ENCODE data around the gene HECW1. TPM values are rescaled to one million over a fixed set of nuclear protein-coding genes. Genes with fewer than 3 reads are reported as not detected.
"Not testable (repeated sequence)": the region's sequence is repeated elsewhere in the genome, so short reads cannot be mapped to it uniquely, and the experiment has no call there.

The HECW1 gene
- total RNA-seq (2014; rRNA removed; shearing (Covaris generic)), result 6.7 and 15.6 TPM in 2 replicates

DNA sequence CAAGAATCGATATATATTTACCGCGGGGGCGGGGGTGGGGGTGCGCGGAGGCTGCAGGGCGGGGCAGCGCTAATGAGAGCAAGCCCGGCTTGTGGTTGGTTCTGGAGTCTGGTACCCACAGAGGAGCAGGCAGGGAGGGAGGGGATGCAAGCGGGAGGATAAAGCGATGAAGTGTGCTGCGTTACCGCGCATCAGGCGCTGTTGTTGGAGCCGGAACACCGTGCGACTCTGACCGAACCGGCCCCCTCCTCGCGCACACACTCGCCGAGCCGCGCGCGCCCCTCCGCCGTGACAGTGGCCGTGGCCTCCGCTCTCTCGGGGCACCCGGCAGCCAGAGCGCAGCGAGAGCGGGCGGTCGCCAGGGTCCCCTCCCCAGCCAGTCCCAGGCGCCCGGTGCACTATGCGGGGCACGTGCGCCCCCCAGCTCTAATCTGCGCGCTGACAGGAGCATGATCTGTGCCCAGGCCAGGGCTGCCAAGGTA is at the start of gene HECW1:
Gene HECW1, plus strand, starts transcription at position 189 of the 482 bp plus-strand sequence. CDS start 131,259 bp downstream, outside the sequence.
- DNase-seq (ENCODE audit: low read depth), result no peak

DNA sequence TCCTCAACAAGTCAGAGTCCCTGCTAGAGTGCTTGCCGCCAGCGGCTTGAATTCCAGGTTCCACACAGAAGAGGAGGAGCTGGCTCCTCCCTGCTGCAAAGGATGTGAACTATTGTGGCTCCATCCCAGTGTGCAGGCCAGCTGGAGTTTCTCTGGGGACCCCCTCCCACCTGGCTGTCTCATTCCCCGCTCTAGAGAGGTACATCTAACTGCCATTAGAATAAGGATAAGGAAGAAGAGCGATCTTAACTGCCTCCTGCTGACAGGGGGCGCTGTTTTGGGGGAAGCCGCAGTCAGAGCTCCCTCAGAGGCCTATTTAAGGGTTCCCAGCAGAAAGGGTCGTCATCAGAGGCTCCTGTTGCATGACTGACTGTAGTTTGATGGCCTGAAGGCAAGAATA is 40.8 kb upstream of the HECW1 start:
- peak; percentile 4 for DNase-seq (ENCODE audit: low read depth)

DNA sequence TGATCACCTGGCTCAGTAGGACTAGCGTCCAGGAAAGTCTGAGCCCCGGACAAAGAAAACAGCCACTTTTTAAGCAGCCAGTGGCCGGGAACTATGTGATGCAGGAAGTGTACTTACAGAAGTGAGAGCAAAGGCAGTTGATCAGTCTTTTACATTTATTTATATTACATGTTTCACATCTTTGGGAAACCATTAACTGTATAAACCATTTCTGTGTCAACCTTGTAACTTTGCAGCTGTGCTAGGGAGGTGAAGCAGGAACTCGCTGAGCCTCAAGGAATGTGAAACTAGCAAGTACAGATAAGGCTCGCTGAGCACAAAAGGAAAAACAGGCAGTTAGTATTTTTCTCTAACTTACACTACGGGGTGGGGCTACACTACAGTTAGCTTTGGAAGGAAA is 39.9 kb upstream of the HECW1 start:
- no peak for DNase-seq (ENCODE audit: low read depth)

DNA sequence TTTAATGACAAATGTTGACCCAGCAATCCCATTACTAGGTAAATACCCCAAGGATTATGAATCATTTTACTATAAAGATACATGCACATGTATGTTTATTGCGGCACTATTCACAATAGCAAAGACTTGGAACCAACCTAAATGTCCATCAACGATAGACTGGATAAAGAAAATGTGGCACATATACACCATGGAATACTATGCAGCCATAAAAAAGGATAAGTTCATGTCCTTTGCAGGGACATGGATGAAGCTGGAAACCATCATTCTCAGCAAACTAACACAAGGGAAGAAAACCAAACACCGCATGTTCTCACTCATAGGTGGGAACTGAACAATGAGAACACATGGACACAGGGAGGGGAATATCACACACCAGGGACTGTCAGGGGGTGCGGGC is 38.6 kb upstream of the HECW1 start:
- DNase-seq (ENCODE audit: low read depth), result not testable (repeated sequence)

DNA sequence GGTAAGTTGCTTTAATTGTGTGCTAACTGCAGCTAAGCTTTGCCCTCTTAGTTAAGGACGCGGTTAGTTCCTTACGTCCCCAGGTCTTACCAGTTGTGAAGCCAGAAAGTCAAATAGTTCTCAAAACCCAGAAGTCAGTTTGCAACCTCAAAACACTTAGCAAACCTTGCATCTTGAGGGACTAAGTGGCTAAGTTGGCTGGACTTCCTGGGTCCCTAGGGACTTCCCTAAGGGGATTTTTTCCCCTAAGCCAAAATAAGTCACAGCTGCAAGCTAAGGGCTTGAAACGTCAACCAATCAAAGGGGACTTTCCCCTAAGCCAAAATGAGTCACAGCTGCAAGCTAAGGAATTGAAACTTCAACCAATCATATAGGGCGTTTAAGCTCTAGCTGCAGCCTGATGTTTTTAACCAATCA is 36.2 kb upstream of the HECW1 start:
- DNase-seq (ENCODE audit: low read depth), result peak; percentile 39

DNA sequence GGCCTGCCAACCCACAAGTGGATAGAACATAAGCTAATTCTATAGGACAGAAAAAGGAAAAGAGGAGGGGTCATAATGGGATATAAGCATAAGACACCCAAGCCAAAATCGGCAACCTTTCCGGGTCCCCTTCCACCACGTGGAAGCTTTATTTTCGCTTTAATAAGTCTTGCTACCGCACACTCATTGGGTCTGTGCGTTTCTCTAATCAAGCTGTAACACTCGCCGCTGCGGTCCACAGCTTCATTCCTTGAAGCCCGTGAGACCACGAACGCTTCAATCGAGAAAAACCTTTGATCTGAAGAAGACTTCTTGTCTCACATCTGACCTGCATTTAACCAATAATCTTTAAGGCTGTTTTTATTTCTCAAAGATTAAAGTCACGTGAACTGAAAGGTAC is 35.8 kb upstream of the HECW1 start:
- peak; percentile 7 for DNase-seq (ENCODE audit: low read depth)

DNA sequence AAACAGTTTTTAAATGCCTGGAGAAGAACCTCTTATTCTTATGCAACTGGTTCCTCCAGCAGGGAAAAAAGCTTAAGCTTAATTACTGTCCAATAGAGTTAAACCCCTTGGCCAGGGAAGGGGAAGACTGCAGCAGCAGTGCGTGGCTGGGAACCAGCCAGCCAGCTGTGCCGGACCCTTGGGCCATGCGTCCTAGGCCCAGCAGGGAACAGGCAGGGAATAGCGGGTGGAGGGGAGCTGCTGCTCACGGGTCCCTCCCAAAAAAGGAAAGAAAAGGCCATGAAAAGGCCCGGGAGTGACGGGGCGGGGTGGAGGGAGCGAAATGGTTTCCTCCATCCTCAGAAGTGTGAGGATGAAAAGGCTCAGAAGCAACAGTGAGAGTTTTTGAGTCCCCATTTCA is 35.2 kb upstream of the HECW1 start:
- no peak for DNase-seq (ENCODE audit: low read depth)

DNA sequence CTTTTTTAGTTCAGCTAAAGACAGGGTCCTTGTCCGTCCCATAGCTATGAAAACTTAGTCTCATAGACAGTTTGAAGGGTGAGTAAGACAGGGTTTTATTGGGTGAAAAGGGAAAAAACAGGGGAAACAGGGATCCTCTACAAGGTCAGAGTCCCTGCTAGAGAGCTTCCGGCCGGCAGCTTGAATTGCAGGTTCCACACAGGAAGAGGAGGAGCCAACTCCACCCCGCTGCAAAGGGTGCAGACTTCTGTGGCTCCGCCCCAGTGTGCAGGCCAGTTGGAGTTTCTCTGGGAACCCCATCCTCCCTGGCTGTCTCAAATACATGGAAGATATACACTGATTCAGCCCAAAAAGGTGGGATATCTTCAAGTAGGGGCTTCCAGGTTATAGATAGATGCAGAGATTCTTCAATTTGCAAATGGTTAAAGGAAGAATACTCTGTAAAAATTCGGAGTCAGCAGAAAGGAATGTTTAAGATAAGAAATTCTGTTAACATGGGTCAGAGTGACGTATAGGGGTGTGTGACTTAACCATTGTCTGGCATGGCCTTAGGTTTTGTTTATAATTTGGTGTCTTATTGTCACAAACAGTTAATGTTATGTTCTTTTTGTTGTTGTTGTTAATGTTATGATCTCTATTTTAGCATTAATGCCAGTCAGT is 34.6 kb upstream of the HECW1 start:
- peak; percentile 48 for DNase-seq (ENCODE audit: low read depth)

DNA sequence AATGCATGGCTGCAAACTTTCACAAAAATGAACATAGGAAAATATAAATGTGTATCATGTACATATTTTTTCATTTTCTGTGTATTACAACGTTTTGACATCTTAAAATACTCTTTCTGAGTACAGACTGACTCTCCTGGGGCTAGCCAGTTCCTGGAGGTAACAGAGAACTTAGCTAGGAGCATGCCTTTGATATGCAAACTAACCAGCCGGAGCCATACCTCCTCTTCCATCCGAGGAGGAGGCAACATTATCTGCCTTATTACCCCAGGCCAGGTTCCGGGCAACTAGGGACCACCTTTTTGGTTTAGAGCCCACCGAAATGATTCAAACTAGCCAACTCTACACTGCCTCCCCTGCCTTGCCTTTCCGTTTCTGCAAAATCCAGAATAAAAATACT is 33.7 kb upstream of the HECW1 start:
- DNase-seq (ENCODE audit: low read depth), result no peak

DNA sequence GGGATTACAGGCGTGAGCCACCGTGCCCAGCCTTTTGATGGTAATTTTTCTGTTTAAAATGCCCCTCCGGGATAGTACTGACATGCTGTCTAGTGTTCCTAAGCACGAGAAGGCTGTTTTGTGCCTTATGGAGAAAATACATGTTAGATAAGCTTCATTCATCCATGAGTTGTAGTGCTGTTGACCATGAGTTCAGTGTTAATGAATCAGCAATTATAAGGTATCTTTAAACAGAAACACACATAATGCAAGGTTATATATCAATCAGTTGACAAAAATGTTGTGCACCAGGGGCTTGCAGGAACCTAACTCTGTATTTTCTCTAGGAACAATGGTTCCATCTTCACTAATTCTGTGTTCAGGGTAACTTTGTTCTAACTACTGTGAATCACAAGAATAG is 30.8 kb upstream of the HECW1 start:
- no peak for DNase-seq (ENCODE audit: low read depth)

DNA sequence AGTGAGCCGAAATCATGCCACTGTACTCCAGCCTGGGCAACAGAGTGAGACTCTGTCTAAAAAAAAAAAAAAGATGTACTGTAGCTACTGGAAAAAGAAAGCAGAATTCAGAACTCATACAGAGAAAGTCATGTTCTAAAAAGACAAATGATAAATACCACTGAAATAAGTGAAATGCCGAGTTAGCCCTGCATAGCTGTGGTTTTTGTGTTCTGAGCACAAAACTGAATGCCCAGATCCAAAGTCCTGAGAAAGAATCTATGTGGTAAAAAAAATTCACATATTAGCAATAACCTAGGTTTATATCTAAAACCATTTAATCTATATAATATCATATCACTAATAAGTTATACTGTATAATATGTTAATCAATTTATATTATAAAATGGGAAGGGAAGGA is 29.3 kb upstream of the HECW1 start:
- no peak for DNase-seq (ENCODE audit: low read depth)

DNA sequence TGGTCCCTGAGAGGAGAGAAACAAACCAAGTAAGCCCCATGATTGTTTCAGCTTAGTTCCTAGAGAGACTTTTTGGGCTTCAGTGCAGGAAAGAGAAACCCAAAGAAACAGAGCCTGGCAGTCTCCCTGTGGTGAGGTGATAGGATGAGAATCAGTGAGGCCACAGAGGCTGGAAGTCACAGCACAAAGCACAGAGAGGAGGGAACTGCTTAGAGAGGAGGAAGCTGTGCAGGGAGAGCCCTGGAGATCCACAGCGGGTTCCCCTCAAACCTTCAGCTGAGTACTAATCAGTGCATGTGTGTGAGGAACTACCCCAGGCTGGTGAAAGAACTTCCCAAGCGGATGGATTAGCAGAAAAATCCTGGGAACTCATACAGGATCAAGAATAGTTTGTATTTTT is 27.4 kb upstream of the HECW1 start:
- DNase-seq (ENCODE audit: low read depth), result no peak

DNA sequence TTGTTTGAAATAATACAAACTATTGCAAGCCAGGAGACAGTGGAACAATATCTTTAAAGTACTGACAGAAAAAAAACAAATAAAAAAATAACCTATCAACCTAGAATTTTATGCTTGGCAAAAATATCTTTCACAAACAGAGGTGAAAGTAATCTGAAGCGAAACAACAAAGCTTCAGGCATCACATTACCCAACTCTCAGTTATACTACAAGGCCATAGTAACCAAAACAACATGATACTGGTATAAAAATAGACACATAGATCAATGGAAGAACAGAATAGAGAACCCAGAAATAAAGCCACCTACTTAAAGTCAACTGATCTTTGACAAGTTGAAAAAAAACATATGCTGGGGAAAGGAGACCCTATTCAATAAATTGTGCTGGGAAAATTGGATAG is 26.5 kb upstream of the HECW1 start:
- DNase-seq (ENCODE audit: low read depth), result no peak

DNA sequence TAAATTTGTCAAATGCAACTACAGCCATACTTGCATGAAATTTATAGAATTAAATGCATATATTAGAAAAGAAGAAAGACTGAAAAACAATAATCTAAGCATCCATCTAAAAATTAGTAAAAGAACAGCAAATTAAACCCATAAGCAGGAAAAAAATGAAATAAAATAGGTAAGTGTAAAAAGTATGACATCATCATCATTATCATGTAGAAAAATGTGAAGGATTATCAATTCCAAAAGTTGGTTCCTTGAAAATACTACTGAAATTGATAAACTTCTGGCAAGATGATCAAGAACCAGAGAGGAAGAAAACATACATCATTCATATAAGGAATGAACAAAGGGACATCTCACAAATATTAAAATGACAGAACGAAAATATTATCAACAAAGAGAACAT is 19.6 kb upstream of the HECW1 start:
- DNase-seq (ENCODE audit: low read depth), result no peak

DNA sequence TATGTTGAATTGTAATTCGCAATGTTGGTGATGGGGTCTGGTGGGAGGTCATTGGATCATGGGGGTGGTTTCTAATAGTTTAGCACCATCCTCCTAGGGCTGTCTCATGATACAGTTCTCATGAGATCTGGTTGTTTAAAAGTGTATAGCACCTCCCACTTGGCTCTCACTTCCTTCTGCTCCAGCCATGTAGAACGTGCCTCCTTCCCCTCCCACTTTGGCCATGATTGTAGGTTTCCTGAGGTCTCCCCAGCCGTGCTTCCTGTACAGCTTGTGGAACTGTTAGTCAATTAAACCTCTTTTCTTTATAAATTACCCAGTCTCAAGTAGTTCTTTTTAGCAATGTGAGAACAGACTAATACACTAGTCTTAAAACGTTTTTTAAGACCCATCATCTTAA is 15.6 kb upstream of the HECW1 start:
- no peak for DNase-seq (ENCODE audit: low read depth)

DNA sequence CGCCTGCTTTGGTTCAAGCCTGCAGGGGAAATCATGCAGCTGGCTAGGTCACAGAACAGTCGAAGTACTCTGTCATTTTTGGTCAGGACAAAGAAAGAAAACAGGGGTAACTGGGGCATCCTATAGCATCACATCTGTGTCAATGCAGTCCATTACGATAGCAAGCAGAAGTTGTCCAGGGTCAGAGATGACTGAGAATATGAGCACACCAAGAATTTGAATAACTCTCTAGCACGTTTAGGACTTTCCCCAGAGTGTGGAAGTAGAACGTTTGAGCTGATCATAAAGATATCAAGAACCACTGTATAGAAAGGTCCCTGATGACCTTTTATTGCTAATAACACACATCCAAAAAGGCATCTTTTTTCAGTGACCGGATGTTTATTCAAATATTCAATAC is 12.7 kb upstream of the HECW1 start:
- no peak for DNase-seq (ENCODE audit: low read depth)

DNA sequence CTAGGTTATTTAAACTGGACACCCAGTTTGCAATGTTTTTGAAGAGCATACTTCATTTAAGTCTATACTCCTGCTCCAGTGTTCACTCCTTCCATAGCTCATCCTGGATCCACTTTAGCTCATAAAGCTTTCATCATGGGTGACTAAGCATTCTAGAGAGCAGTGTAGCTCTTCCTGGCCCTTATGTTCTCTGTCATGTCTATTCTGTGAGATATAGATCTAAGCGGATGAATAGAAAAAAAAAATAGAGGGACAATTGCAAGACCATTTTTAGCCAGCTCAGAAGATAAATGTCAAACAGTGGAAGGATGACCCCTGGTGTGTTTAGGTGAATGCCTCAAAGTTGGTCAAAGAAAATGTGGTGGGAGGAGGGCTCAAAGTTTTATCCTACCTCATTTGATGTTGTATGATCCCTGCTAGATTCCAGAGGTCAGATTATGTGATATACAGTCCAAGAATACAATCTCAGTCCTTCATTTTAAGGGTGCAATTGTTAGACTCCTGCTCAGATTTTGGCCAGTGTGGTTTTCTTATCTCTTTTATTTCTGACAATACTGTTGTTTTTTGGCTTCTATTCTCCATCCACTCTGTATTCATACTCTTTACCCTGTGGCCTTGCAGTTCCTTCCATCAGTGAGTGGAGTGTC is 7.5 kb upstream of the HECW1 start:
- DNase-seq (ENCODE audit: low read depth), result peak; percentile 23

DNA sequence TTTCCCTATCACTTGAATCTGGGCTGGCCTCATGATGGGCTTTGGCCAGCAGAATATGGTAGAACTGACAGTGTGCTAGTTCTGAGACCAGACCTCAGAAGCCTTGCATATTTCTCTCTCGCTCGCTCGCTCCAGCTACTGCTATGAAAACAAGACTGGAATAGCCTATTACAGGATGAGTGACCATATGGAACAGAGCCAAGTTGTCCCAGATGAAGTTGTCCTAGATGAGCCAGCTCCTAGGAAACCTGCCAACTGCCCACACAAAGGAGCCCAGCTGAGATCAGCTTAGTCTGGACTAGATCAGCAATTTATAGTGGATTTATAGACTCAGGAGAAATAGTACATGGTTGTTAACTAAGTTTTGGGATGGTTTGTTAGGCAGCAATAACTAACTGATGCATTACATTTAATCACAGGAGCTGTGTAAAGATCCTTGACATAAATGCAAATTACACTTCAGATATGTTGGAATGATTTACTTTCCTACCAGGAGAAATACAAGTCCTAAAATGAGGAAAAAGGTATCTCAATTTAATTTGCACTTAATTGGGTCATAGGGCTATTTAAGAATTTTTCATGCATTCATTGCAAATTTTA is 6.8 kb upstream of the HECW1 start:
- peak; percentile 43 for DNase-seq (ENCODE audit: low read depth)

DNA sequence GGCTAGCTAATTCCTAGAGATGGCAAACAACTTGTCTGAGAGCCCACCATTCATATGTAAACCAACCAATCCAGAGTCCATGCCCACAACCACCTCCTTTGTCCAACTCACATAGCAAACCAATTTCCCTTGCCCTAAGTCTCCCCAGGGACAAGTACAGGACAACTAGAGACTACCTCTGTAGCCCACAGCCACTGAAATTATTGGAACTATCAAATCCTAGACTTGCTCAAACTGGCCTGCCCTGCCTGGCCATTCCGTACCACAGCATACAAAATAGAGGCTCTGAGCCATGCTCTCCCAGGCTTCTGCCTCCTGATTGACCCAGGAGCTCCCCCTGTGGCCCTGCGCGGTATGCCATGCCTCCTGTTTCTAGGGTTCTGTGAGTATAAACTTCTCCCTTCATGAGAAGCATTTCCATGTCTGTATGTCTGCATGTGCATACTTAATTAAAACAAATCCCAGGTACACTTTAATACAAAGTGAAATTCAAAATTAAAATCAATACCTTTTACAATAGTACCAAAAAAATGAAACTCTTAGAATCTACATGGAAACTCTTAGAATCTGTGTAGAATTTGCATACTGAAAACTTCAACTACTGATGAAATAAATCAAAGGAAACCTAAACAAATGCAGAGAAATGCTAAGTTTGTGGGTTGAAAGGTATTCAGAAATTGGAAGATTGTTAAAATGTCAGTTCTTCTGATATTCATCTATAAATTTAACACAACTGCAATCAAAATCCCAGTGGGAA is 4.0 kb upstream of the HECW1 start:
- peak; percentile 55 for DNase-seq (ENCODE audit: low read depth)

DNA sequence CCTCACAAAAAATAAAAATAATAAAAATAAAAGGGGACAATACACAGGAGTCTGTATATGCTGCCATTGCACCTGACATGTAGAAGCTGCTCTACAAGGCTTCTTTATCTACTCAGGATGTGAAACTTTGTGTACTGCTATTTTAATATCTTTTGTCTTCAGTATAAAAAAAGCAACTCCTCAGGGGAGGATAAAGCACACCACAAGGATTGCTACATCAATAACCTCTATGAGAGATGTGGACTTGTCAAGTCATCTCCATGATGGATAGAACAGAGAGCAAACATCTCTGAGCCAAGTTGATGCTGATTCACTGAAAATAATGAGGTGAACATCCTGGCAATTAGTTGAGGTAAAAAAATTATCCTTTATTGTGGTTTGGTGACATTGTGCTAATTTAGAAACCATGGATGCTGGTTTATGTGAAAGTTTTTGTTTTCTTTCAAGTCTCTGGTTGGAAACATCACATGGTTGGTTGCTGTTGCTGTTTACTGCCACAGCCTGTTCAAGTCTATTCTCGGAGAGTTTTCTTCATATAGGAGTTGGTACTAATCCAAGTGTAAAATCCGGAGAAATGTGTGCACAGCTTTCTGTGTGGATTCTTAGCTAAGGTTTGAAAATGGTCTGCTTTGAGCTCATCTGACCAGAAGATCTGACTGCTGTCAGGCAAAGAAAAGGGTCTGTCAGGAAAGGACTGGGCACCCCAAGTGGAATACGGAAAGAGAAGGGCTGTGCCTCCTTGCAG is 1.5 kb upstream of the HECW1 start:
- peak; percentile 35 for DNase-seq (ENCODE audit: low read depth)

DNA sequence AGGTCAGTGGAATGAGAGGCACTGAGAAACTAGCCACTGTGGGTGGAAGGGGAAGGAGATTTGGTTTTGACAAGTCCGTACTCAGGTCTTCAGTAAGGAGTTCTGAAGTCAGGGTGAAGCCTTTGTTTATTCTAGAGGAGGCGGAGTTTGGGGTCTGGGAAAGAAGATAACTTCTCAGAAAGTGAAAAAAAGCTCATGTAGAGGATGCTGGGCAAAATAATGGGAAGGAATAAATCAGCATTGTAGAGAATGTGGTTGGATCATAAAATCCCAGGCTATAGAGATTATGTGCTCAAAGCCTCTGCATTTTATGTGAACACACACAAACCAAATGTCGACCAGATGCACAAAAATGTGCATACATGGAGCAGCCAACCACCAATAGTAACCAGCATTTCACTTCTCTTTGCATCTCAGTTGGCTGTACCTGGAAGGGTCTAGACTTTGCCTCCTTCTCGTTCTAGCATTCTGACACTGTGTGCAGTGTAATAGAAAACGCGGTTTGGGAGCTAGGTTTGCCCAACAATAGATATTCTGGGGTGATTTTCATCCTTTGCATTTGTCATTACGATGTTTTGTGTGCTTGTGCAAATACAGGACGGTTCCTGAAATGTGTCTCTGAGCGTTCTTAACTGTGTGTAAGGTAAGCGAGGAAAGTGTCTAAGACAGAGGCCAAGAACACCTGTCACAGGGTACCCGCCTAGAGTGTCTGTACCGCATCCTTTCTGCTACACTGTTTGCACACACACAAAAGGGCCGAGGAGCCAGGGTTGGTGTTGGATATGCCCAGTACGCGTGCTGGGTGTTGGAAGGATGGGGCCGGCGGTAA is 603 bp upstream of the HECW1 start:
- no peak for DNase-seq (ENCODE audit: low read depth)
